Measurements from ENCODE around the gene TMEM200C.
"Not testable (repeated sequence)": the region's sequence is repeated elsewhere in the genome, so short reads cannot be mapped to it uniquely, and the experiment has no call there.

TMEM200C gene

DNA sequence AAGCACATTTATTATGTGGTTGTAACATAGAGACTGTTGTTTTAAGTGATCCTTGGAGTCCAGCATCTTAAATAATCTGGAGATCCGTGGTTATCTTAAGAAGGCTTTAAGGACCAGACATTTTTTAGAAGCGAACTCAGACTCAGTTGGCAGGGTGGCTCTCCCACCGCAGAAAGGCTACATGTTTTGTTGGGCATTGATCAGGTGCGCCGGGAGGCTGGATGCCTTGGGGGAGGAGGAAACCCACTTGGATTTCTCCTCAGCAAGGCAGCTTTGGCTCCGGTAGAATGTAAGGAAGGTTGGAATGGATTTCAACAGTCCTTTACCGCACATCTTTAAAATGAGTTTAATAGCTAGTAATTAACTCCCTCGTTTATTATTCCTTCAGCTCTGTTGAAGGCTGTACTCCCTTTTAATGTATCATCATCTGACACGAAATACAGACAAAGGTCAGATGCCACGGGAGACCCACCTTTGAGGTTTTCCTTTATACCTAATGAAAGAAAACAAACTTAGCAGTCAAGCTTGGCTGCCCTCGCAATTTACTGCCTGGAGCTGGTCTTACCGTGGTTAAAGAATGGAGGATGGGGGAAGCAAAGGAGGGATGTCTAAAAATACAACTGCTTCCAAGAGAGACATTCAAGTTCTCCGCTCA is 1.2 kb downstream of the TMEM200C start:
- FAIRE-seq (no peak), DNase-seq (ENCODE audit: extremely low spot score, insufficient read length, low read depth) (no peak)

DNA sequence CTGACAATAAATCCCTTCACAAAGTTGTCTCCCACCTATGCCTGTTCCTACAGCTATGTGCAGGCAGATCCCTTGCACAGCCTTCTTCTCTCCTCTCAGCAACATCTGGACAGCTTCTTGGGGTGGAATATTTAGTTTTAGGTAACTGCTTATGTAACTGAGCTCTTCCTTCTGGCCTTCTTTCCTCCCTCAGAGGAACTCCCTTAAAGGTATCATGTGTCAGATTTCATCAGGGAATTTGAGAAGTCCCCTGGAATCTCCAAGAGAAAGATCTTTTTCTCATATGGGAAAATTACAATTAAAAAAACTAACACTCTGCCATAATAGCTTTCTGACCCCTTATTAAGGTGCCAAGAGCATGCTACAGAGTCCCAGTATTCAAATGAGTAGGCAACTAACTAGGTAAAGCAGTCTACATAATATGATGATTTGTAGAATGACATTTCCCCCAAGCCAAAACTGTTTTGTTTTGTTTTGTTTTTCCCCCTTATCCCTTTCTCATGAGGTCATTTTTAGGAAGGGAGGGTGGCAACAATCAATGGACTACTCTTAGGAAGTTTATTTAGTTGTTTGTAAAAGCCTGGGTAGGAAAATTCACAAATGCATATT is 2.4 kb downstream of the TMEM200C start:
- DNase-seq (ENCODE audit: extremely low spot score, insufficient read length, low read depth) (no peak), FAIRE-seq (no peak)

DNA sequence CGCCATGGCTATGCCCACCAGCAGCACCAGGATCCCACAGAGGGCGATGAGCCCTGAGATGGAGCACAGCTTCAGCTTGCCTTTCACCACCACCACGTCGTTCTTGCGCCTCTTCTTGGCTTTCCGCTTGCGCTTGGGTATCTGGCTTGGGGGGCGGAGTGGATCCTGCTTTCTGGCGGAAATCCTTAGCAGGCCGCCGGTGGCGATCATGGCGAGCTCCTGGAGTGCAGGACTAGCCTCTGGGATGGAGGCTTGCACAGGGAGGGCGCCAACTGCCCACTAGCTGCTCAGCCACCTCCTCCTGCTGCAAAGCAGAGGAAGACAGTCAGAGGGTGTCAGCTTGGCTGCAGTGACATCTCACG is 3.5 kb downstream of the TMEM200C start:
- DNase-seq (ENCODE audit: extremely low spot score, insufficient read length, low read depth) (no peak), FAIRE-seq (no peak)

DNA sequence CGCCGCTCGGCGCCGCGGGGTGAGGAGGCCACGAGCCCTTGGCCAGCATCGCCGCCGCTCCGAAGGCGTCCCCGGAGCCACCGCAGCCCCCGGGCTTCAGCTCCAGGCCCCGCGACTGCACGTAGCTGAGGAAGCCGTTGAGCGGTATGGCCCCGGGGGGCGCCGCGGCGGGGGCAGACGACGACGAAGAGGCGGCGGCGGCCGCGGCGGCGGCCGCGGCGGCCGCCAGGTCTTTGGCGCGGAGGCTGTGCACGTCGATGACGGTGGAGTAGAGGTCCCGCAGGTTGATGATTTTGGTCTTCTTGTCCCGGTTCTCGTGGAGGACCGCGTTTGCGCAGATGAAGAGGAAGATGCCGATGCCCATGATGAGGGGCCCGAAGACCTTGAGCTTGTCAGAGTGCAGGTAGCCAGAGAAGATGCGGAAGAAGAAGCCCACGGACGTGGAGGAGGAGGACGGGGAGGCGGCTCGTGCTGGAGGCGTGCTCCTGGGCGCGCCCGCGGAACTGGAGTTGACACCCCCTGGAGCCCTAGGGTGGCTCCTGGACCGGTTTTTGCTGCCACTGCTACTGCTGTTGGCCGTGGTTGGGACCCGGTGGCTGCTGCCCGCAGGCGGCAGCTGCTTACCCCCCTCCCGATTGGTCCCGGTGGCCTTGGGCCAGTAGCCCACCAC is 4.0 kb downstream of the TMEM200C start:
- DNase-seq (ENCODE audit: extremely low spot score, insufficient read length, low read depth) (no peak), FAIRE-seq (no peak)

DNA sequence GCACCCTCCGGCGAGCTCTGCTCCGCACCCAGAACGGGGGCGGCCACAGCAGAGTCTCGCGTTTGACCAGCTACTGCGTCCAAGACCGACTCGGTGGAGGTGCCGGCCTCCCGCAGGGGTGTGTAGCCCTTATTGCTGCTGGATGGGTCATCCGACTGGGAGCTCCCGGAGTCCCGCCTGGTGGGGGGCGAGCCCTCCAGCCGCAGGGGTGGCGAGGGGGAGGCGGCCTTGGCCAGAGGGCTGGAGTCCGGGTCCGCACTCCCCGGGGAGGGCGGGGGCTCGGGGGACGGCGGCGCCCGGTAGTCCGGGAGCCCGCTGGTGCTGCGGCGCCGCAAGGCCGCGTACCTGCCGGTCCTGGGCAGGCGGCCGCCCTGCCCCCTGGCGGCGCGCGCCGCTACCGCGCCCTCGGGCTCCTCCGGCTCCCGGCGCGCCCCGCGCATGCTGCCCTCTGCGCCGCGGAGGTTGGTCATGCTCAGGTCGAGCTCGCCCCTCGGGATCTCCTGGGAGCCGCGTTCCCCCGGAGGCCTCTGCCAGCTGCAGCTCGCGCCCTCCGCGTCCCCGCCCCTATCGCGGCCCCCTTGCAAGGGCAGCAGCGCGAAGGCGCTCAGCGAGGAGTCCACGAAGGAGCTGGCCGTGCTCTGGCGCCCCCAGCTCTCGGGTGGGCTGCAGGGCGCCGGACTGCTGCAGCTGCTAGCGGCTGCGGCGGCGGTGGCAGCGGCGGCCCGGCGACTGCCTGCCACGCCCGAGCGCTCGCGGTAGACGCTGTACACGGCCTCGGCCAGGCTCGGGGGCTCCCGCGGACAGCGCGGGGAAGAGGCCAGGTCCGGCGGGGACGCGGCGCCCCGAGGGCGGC is 4.8 kb downstream of the TMEM200C start:
- DNase-seq (ENCODE audit: extremely low spot score, insufficient read length, low read depth) = no peak
- no peak for FAIRE-seq

DNA sequence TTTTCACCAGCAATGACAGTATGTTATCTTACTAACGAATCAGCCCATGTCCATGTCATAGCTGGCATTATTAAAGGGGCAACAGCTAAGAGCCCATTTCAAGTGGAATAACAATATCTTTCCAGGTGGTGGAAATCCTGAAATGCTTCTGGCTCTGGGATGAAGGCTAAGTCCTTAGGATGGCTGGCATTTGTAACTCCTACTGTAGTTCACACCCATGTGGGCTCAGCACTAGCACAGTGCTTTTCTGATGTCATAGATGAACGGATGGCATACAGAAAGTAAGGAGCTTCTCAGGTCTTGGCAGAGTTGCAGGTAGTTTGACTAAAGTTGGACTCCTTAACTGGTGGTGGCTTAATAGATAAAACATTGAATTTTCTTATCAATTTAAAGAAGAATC is 10.0 kb downstream of the TMEM200C start:
- DNase-seq (ENCODE audit: extremely low spot score, insufficient read length, low read depth) = no peak
- no peak for FAIRE-seq

DNA sequence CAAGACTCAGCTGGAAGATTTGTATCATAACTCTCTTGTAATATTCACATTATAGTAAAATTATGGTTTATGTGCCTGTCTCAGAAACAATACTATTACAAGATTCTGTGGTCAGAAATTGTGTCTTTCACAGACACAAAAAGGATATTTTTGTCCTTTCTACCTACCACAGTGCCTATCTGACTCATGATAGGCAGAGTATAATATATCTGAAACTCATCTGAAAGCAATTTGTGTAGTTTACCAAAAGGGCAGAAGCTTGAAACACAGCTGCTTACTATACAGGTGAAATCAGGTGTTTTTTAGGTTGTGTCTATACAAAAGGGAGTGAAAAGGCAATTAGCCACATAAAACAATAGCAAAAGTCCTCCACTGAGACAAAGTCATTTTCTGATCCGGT is 10.9 kb downstream of the TMEM200C start:
- DNase-seq (ENCODE audit: extremely low spot score, insufficient read length, low read depth) (no peak), FAIRE-seq (no peak)

DNA sequence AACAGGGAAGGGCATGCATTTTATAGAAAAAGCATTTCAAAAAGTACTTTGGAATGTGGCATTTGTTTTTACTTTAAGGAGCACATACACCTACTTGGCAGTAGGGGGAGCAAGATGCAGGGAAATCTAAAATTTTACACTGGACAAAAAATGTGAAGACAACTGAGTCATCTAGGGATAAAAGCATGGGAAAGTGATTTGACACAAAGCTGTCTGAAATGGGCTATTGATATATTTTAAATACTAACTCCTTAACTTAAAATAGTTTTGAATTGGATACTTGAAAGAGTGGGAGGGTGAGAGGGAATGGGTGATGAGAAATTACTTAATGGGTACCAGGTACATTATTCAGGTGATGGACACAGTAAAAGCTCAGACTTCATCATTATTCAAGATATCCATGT is 15.8 kb downstream of the TMEM200C start:
- DNase-seq (ENCODE audit: extremely low spot score, insufficient read length, low read depth) (no peak), FAIRE-seq (peak; percentile 78)

DNA sequence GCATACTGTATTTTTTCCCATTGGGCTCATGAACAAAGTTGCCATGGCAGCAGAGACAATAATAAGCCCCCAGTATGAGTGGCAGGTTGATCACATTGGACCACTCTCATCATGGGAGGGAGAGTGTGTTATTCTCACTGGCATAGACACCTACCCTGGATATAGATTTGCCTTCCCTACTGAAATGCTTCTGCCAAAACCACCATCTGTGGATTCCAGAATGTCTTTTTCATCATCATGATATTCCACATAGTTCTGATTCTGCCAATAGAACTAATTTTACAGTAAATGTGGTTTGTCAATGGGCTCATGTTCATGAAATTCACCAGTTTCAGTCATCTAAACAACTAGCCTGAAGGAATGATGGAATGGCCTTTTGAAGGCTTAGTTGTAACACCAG is 18.4 kb downstream of the TMEM200C start:
- DNase-seq (ENCODE audit: extremely low spot score, insufficient read length, low read depth) (no peak), FAIRE-seq (no peak)

DNA sequence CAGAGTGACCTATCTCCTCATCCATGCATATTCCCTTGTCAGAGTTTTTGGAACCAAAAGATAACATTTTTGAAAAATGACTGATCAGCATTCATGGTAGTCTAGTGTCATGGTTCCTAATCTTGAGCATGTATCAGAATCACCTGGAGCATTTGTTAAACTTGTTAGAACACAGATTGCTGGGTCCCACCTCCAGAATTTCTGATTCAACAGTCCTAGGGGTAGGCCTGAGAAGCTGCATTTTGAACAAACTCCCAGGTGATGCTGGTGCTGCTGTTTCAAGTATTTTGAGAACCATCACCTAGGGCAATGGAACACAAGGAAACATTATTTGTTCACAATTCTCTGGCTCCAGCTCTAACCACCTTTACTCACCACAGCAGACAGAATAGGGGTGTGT is 21.0 kb downstream of the TMEM200C start:
- FAIRE-seq (no peak), DNase-seq (ENCODE audit: extremely low spot score, insufficient read length, low read depth) (no peak)

DNA sequence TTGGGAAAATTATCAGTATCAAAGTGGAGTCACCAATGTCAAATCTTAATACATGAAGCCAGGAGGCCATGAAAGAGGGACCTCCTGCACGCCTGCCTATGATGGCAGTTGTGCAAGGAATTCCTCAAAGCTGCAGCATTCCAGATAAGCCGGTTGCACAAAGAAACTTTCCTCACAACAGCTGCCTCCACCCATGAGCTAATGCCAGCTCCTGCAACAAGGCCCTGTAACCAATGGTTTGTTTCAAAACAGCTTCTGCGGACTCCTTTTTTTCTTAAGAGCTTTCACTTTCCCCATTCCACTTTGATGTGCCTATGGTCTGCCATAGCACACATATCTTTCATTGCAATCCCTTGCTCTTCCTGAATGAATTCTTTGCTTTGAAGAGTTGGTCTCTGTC is 22.4 kb downstream of the TMEM200C start:
- FAIRE-seq = no peak
- DNase-seq (ENCODE audit: extremely low spot score, insufficient read length, low read depth) = no peak

DNA sequence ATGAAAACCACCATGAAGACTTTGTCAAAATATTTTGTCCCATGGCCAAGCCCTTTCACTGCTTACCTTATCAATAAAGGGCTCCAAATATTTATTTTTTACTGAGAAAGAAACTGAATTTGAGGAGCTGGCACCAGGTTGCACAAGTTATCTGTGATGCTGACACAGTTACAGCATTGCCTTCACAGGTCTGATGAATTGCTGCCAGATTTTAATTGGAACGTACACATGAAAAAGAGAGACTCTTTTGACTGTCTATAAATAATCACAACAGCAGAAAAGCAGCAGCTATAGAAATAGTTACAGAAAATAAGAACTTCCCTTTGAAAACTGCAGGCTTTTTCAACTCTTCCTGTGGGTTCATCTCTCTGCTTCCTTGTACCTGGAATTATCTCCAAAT is 23.9 kb downstream of the TMEM200C start:
- DNase-seq (ENCODE audit: extremely low spot score, insufficient read length, low read depth) (no peak), FAIRE-seq (no peak)

DNA sequence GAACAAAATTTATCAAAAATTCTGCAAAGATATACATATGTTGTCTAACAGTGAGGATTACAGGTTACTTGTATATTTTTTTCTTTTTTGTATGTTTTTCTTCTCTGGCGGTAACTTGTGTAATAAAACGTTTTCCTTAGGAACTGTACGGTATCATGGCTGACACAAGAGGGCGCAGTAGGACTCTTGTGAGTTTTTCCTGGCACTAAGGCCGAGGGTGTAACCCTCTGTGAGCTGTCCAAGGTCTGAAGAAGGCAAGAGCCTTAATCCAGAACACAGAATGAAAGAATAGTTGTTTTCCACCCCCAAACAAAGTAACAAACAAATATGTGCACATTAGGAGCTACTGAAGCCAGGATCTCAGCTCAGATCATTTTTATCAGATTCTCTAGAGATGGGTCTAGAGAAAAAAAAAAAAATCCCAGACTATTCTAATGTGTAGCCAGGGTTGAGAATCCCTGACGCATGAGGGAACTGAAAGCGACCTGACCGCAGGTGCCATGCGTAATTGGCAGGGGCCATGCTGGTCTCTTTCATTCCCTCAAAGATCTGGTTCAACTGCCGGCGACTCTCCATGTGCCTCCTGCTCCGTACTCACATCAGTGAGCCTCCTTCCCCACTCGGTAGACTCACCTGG is 27.0 kb downstream of the TMEM200C start:
- DNase-seq (ENCODE audit: extremely low spot score, insufficient read length, low read depth) = no peak
- peak; percentile 84 for FAIRE-seq

DNA sequence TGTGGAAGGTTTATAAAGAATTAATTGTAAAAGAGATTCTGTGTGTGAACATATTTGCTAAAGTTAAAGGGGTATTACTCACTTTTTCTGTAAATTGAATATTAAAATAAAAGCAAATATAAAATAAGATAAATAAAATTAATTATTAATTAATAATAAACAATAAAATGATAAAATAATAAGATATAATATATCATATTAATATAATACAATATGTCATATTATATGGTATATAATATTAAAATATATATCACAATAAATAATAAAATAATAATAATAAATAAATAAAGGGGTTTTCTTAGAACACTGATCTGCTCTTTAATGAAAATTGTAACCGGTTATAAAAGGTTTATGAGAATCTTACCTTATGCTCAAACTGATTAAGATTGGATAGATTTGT is 29.8 kb downstream of the TMEM200C start:
- DNase-seq (ENCODE audit: extremely low spot score, insufficient read length, low read depth) = no peak
- FAIRE-seq = no peak

DNA sequence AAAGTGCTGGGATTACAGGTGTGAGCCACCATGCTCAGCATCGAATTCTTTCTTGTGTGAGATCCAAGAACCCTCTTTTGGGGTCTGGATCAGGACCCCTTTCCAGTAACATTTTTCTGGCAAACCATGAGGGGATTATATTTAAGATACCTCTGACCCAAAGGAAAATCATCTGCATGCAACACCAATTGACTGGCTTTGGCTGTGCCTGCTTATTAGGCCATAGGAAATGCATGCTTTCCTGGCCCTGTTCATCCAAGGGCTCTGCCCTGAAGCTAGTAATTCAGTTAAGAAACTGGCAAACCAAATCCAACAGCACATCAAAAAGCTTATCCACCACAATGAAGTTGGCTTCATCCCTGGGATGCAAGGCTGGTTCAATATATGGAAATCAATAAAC is 33.2 kb downstream of the TMEM200C start:
- FAIRE-seq; DNase-seq (ENCODE audit: extremely low spot score, insufficient read length, low read depth): not testable (repeated sequence)

DNA sequence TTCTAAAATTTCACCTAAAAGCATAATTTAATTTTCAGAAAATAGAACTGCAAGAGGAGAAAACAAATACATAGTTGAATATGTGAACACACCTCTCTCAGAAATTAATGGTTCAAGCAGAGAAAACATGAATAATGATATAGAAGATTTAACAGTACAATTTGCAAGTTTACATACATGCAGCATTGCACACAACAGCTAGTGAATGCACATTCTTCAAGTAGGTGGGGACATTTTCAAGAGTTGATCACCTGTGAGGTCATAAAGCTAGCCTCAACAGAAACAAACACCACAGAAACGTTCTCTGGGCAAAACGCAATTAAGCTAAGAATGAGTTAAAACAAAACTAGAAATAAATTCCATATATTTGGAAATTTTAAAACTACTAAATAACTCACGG is 38.1 kb downstream of the TMEM200C start:
- FAIRE-seq (no peak), DNase-seq (ENCODE audit: extremely low spot score, insufficient read length, low read depth) (no peak)

DNA sequence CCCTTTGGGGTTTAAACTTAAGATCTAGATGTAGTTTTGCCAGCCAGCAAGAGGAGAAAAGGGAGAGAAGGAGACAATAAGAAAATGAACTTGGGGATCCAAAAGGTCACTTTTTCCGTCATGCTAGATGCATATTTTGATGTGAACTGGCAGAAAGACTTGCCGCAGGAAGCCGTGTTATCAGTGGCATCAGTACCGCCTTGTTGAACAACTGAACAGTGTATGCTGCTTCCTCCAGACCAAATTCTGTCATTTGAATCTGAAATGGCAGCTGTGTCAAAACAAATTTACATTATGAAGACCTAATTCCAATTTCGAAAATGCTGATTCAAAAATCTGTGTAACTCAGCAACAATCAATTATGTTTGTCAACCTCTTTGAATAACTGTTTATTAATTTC is 42.1 kb downstream of the TMEM200C start:
- DNase-seq (ENCODE audit: extremely low spot score, insufficient read length, low read depth) (no peak), FAIRE-seq (no peak)

DNA sequence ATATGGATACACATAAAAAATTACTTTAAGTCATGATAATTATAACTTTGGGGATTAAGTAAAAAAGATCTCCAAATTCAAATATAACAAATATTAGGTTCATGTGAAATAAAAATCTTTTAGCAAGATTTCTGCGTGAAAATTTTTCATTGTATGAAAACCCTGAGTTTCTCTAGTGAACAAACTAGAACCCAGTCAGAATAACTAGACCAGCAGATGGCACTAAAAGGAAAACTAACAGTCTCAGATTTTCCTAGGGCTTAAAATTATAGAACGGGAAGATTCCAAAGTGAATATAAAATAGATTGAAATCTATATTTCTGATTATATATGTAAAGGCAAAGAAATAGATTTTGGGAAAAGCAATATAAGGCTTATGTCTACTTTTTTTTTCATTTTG is 43.3 kb downstream of the TMEM200C start:
- DNase-seq (ENCODE audit: extremely low spot score, insufficient read length, low read depth) (no peak), FAIRE-seq (no peak)

DNA sequence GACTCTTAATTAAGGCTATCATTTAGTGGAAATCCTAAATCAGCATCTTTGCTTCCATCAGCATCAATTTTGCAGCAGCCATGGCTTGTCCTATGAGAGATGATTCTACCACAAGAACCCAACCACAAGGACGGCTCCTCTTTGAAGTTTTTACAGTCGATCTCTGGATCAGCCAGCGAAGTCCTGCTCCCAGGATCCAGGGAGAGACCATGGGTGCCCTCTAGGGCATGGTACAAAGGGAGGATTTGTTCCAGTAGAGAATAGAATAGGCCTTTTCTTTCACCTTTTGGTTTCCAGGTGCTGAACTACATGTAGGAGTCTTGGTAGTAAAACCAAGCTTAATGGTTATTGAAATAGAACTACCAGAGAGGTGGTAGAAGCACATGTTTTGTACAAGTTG is 52.7 kb downstream of the TMEM200C start:
- DNase-seq (ENCODE audit: extremely low spot score, insufficient read length, low read depth) (no peak), FAIRE-seq (no peak)

DNA sequence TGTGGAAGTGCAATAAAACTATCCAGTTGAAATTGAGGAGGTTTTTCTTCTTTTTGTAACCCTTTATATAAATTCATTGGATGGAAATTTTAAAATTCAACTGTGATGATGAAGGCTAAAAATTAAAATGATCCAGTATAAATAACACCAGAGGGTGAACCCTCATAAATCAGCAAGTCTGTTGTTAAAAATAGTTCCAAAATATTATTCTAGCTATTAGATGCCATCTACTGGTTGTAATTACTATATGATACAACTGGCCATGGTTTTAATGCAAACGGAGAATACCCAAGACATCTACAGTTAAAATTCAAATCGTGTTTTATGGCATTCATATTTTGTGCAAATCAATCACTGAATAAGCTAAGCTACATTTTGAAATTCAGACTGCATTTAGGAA is 53.8 kb downstream of the TMEM200C start:
- FAIRE-seq = no peak
- no peak for DNase-seq (ENCODE audit: extremely low spot score, insufficient read length, low read depth)
